Islet precursor cell (in vitro differentiated cells): ENCODE measurements around the gene VSX2.

Source experiments
- DNase-seq: peaks from one replicate; pipeline ENCODE4 v3.0.0-alpha.2; 2018

VSX2 gene

GRCh38 chr14:74302634-74303569 is 63.7 kb downstream of the VSX2 start, which contains the start of gene ABCD4:
TSS of gene ABCD4 (minus strand) at chr14:74302934. CDS start at chr14:74302912, 22 bp downstream.
- peak; percentile 98 for DNase-seq

DNA sequence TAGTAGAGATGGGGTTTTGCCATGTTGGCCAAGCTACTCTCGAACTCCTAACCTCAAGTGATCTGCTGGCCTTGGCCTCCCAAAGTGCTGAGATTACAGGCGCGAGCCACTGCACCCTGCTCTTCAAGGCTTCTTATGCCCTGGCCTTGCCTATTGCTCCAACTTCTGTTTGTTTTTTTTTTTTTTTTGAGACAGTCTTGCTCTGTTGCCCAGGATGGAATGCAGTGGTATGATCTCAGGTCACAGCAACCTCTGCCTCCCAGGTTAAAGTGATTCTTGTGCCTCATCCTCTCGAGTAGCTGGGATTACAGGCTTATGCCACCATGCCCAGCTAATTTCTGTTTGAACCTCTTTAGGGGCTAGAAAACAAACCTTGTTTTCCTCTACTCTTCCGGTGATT is 69.4 kb downstream of the VSX2 start:
- DNase-seq: no peak

- DNase-seq: no peak
Observed at GRCh38 chr14:74309125-74310022, 70.1 kb downstream of the VSX2 start.

- no peak for DNase-seq
Observed at GRCh38 chr14:74312161-74312560, 72.9 kb downstream of the VSX2 start.
